ENCODE data around the gene PLEKHG1. TPM values are rescaled to one million over a fixed set of nuclear protein-coding genes. Genes with fewer than 3 reads are reported as not detected.

Gene PLEKHG1
- total and polyA plus RNA-seq, 2 experiments from 2014 or later: 0.89 to 2.5 TPM

DNA sequence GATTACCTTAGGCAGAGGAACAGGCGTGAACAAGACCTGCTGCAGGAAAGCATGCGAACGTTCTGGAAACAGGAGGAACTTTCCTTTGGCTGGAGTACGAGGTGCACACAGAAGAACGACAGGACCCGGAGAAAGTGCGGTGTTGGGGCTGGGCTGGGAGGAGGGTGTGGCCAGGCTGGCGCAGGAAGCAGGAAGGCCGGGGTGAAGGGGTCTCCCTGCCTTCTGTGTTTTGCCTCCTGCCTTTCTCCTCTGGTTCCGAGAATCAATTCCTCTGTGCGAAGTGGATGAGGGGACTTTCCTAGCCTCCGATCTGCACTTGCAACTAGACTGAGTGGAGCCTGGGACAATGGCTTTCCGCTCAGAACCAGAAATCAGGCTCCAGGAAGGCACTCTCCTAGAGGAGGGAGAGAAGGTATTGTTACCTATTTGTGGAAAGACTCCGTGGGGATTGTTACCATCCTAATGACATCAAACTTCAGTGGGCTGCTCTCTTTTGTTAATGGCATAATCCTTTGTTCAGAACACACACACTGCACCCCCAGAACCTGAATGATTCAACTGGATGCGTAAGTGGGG, 22.9 kb upstream of the PLEKHG1 start:
- Histone ChIP-seq H3K4me2 (no peak overlapping the region), H3K36me3 (ENCODE audit: insufficient read depth) (no peaks in the 10 kb centered on the region), H2AFZ (peak overlapping the region; percentile 83), H3K9me2 (ENCODE audit: insufficient read depth) (no peaks in the 10 kb centered on the region), H3K4me3 (no peak overlapping the region), H3K4me1 (ENCODE audit: insufficient read depth) (no peaks in the 10 kb centered on the region), H3K79me2 (replicated peaks; ENCODE audit: insufficient read depth) (no peaks in the 10 kb centered on the region), H3F3A (replicated peaks; ENCODE audit: low read depth) (no peaks in the 10 kb centered on the region), H4K20me1 (replicated peaks; ENCODE audit: insufficient read depth) (no peaks in the 10 kb centered on the region), H3K27ac (ENCODE audit: low read depth) (no peak overlapping the region), H3K27me3 (ENCODE audit: insufficient read depth) (no peaks in the 10 kb centered on the region)
- DNase-seq (ENCODE audit: low spot score) (no peak), ATAC-seq (no peak)
- Mint-ChIP-seq H3K36me3 (ENCODE audit: low read depth) (no peaks in the 10 kb centered on the region), H3K4me1 (peaks cover 4% of the 10 kb centered on the region), H3K27ac (no peak overlapping the region), H3K27me3 (ENCODE audit: insufficient read depth, low read depth, poor library complexity) (no peaks in the 10 kb centered on the region), H3K4me3 (no peak overlapping the region), H3K9me3 (no peaks in the 10 kb centered on the region)
- TF ChIP-seq ZNF114 (CRISPR knock-in tag; IDR thresholded peaks at IDR 0.05) (no peak), CREB1 (CRISPR knock-in tag; IDR thresholded peaks at IDR 0.05; ENCODE audit: low read depth) (no peak), ZNF331 (CRISPR knock-in tag; IDR thresholded peaks at IDR 0.05; ENCODE audit: low read depth) (no peak), STAT1 (IDR thresholded peaks at IDR 0.05; ENCODE audit: unreplicated experiment) (no peak), NANOG (IDR thresholded peaks at IDR 0.05; ENCODE audit: borderline replicate concordance) (no peak), EZH2phosphoT487 (IDR thresholded peaks at IDR 0.05; ENCODE audit: unreplicated experiment) (no peak), POLR2AphosphoS5 (IDR thresholded peaks at IDR 0.05; ENCODE audit: low read depth) (no peak), EZH2 (IDR thresholded peaks at IDR 0.05; ENCODE audit: low read depth, unreplicated experiment) (no peak)
- TF ChIP-seq, protein P1, sequence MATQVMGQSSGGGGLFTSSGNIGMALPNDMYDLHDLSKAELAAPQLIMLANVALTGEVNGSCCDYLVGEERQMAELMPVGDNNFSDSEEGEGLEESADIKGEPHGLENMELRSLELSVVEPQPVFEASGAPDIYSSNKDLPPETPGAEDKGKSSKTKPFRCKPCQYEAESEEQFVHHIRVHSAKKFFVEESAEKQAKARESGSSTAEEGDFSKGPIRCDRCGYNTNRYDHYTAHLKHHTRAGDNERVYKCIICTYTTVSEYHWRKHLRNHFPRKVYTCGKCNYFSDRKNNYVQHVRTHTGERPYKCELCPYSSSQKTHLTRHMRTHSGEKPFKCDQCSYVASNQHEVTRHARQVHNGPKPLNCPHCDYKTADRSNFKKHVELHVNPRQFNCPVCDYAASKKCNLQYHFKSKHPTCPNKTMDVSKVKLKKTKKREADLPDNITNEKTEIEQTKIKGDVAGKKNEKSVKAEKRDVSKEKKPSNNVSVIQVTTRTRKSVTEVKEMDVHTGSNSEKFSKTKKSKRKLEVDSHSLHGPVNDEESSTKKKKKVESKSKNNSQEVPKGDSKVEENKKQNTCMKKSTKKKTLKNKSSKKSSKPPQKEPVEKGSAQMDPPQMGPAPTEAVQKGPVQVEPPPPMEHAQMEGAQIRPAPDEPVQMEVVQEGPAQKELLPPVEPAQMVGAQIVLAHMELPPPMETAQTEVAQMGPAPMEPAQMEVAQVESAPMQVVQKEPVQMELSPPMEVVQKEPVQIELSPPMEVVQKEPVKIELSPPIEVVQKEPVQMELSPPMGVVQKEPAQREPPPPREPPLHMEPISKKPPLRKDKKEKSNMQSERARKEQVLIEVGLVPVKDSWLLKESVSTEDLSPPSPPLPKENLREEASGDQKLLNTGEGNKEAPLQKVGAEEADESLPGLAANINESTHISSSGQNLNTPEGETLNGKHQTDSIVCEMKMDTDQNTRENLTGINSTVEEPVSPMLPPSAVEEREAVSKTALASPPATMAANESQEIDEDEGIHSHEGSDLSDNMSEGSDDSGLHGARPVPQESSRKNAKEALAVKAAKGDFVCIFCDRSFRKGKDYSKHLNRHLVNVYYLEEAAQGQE (IDR thresholded peaks at IDR 0.05; ENCODE audit: unreplicated experiment): no peak
- TF ChIP-seq, protein P2, sequence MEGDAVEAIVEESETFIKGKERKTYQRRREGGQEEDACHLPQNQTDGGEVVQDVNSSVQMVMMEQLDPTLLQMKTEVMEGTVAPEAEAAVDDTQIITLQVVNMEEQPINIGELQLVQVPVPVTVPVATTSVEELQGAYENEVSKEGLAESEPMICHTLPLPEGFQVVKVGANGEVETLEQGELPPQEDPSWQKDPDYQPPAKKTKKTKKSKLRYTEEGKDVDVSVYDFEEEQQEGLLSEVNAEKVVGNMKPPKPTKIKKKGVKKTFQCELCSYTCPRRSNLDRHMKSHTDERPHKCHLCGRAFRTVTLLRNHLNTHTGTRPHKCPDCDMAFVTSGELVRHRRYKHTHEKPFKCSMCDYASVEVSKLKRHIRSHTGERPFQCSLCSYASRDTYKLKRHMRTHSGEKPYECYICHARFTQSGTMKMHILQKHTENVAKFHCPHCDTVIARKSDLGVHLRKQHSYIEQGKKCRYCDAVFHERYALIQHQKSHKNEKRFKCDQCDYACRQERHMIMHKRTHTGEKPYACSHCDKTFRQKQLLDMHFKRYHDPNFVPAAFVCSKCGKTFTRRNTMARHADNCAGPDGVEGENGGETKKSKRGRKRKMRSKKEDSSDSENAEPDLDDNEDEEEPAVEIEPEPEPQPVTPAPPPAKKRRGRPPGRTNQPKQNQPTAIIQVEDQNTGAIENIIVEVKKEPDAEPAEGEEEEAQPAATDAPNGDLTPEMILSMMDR (conservative IDR thresholded peaks at IDR 0.05; ENCODE audit: low read depth in 2 of 2): no peak

DNA sequence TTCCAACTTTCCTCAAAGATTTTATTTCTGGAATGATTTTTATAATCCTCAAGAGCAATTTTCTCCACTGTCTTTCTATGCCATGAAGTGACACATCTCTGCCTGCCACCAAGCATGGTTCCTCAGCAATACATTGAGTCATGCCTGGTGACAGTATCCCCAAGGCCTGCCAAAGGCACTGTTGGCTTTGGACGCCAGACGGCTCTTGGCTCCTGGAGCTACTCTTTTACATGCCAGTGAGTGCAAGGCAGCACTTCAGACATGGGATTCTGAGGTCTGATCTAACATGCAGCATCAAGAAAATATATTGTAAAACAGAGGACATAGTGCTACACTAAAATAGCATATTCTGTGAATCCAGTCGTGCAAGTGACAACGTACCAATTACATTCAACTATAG, 20.1 kb upstream of the PLEKHG1 start:
- H3K79me2 ChIP-seq (replicated peaks; ENCODE audit: insufficient read depth): no peaks in the 10 kb centered on the region
- H3K36me3 Mint-ChIP-seq (ENCODE audit: low read depth): no peaks in the 10 kb centered on the region
- no peak overlapping the region for H3K27ac Mint-ChIP-seq
- TF ChIP-seq, protein P1 (IDR thresholded peaks at IDR 0.05; ENCODE audit: unreplicated experiment): no peak
- TF ChIP-seq EZH2phosphoT487 (IDR thresholded peaks at IDR 0.05; ENCODE audit: unreplicated experiment): no peak
- no peak for TF ChIP-seq POLR2AphosphoS5 (IDR thresholded peaks at IDR 0.05; ENCODE audit: low read depth)
- no peak for TF ChIP-seq STAT1 (IDR thresholded peaks at IDR 0.05; ENCODE audit: unreplicated experiment)
- TF ChIP-seq, protein P3, sequence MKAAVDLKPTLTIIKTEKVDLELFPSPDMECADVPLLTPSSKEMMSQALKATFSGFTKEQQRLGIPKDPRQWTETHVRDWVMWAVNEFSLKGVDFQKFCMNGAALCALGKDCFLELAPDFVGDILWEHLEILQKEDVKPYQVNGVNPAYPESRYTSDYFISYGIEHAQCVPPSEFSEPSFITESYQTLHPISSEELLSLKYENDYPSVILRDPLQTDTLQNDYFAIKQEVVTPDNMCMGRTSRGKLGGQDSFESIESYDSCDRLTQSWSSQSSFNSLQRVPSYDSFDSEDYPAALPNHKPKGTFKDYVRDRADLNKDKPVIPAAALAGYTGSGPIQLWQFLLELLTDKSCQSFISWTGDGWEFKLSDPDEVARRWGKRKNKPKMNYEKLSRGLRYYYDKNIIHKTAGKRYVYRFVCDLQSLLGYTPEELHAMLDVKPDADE (IDR thresholded peaks at IDR 0.05): no peak
- no peak for TF ChIP-seq ZNF331 (CRISPR knock-in tag; IDR thresholded peaks at IDR 0.05; ENCODE audit: low read depth)

More for the DNA sequence above, 20.1 kb upstream of the PLEKHG1 start:
- Histone ChIP-seq H3F3A (replicated peaks; ENCODE audit: low read depth) (no peaks in the 10 kb centered on the region), H3K27me3 (ENCODE audit: insufficient read depth) (no peaks in the 10 kb centered on the region), H2AFZ (no peak overlapping the region), H3K4me1 (ENCODE audit: insufficient read depth) (no peaks in the 10 kb centered on the region), H4K20me1 (replicated peaks; ENCODE audit: insufficient read depth) (no peaks in the 10 kb centered on the region), H3K4me2 (no peak overlapping the region), H3K4me3 (no peak overlapping the region), H3K27ac (ENCODE audit: low read depth) (no peak overlapping the region), H3K9me2 (ENCODE audit: insufficient read depth) (no peaks in the 10 kb centered on the region), H3K36me3 (ENCODE audit: insufficient read depth) (no peaks in the 10 kb centered on the region)
- Mint-ChIP-seq H3K9me3 (no peaks in the 10 kb centered on the region), H3K4me1 (no peaks in the 10 kb centered on the region; the same call in 2 of the 3 replicates), H3K4me3 (no peak overlapping the region), H3K27me3 (ENCODE audit: insufficient read depth, low read depth, poor library complexity) (no peaks in the 10 kb centered on the region)
- ATAC-seq (no peak), DNase-seq (ENCODE audit: low spot score) (no peak)
